ELF-1 (cell line): ENCODE measurements around the gene ALDH16A1.

Experiments
- DNase-seq: peaks from one replicate; pipeline ENCODE4 v3.0.0-alpha.2; 2016; ENCODE audit warnings: low read depth, low spot score

Gene ALDH16A1

GRCh38 chr19:49512970-49513745 lies 60.1 kb downstream of the ALDH16A1 start:
- peak; percentile 58 for DNase-seq

- DNase-seq = no peak
These were observed 60.7 kb downstream of the ALDH16A1 start for GRCh38 chr19:49513746-49514118.

- DNase-seq = peak; percentile 49
These were observed 61.1 kb downstream of the ALDH16A1 start for GRCh38 chr19:49514151-49514550.

- no peak for DNase-seq
These were observed 62.7 kb downstream of the ALDH16A1 start for GRCh38 chr19:49515767-49516166.

GRCh38 chr19:49518033-49518432 lies 65.0 kb downstream of the ALDH16A1 start:
- DNase-seq = no peak
